Measurements from ENCODE around the gene RARRES2. TPM values are rescaled to one million over a fixed set of nuclear protein-coding genes. Genes with fewer than 3 reads are reported as not detected.

Gene RARRES2
- total and polyA plus RNA-seq, 2 of the 13 experiments (the other 11 are each of a cell fraction or from before 2014, with no cell fraction given): 134 to 172 TPM

GRCh38 chr7:150368096-150368883 is 26.9 kb upstream of the RARRES2 start, which contains the start of gene REPIN1 (continued):
- TF ChIP-seq MED13 (CRISPR knock-in tag; IDR thresholded peaks at IDR 0.05) (peak; percentile 67), NFYB (CRISPR knock-in tag; IDR thresholded peaks at IDR 0.05) (no peak), ZNF484 (CRISPR knock-in tag; IDR thresholded peaks at IDR 0.05; ENCODE audit: borderline replicate concordance, low read depth) (no peak), ZNF773 (CRISPR knock-in tag; IDR thresholded peaks at IDR 0.05; ENCODE audit: borderline replicate concordance) (no peak), ZBTB38 (CRISPR knock-in tag; IDR thresholded peaks at IDR 0.05) (0 out of 2 replicates have a peak, but pooled peaks have one; percentile 11), IKZF4 (CRISPR knock-in tag; IDR thresholded peaks at IDR 0.05; ENCODE audit: borderline replicate concordance, low read depth, not compliant biosample characterization) (peak; percentile 39), FOXP4 (CRISPR knock-in tag; IDR thresholded peaks at IDR 0.05) (no peak), PHB2 (IDR thresholded peaks at IDR 0.05; ENCODE audit: partially characterized antibody) (no peak), NR2F6 (IDR thresholded peaks at IDR 0.05) (no peak), NR2F6 (CRISPR knock-in tag; IDR thresholded peaks at IDR 0.05) (peak; percentile 43; the same call in 1 of the 2 replicates), ZNF33A (CRISPR knock-in tag; IDR thresholded peaks at IDR 0.05; ENCODE audit: borderline replicate concordance) (no peak), NCOA2 (CRISPR knock-in tag; IDR thresholded peaks at IDR 0.05) (peak; percentile 21; the same call in 1 of the 2 replicates), CSRNP2 (CRISPR knock-in tag; conservative IDR thresholded peaks at IDR 0.05; ENCODE audit: low read depth) (no peak), ZNF704 (CRISPR knock-in tag; IDR thresholded peaks at IDR 0.05; ENCODE audit: borderline replicate concordance) (peak; percentile 77), HIVEP1 (CRISPR knock-in tag; IDR thresholded peaks at IDR 0.05) (peak; percentile 59), ZBTB42 (CRISPR knock-in tag; IDR thresholded peaks at IDR 0.05) (no peak), SAFB2 (CRISPR knock-in tag; IDR thresholded peaks at IDR 0.05; ENCODE audit: borderline replicate concordance, low read depth) (no peak), ZNF562 (CRISPR knock-in tag; IDR thresholded peaks at IDR 0.05; ENCODE audit: borderline replicate concordance) (0 out of 2 replicates have a peak, but pooled peaks have one; percentile 49), FOXA3 (CRISPR knock-in tag; IDR thresholded peaks at IDR 0.05) (peak; percentile 5; the same call in 1 of the 2 replicates), PRDM4 (CRISPR knock-in tag; IDR thresholded peaks at IDR 0.05; ENCODE audit: borderline replicate concordance) (no peak), IRF2 (CRISPR knock-in tag; IDR thresholded peaks at IDR 0.05) (peak; percentile 46; the same call in 1 of the 2 replicates), NFATC3 (CRISPR knock-in tag; IDR thresholded peaks at IDR 0.05) (no peak), ZMYM4 (CRISPR knock-in tag; IDR thresholded peaks at IDR 0.05) (peak; percentile 84)

All from HepG2 (cell line).